HCT116 (cell line): ENCODE data around the gene ZBTB7C.

Experiments
- CBX3 ChIP-seq: IDR thresholded peaks from 2 replicates; pipeline ENCODE4 v1.6.1; 2012; ENCODE audit warnings: low read depth
- CTCF ChIP-seq, 3 experiments: fragments of 200-600 bp in 1 of 3; sonication (generic) in 1 of 3; IDR thresholded peaks in 2 of 3; conservative IDR thresholded peaks in 1 of 3; 2 replicates each; pipeline ENCODE4 v1.5.1; 2012 to 2017; ENCODE audit warnings: low read depth in 2 of 3, low read length in 2 of 3, antibody characterized with exemption in 1 of 3, borderline replicate concordance in 1 of 3, control low read depth in 1 of 3, mild to moderate bottlenecking in 1 of 3, mixed read lengths in 1 of 3, mixed run types in 1 of 3, moderate library complexity in 1 of 3; ENCODE audit not compliant: insufficient read depth in 1 of 3
- EGR1 ChIP-seq: IDR thresholded peaks from 2 replicates; pipeline ENCODE4 v1.6.1; 2012; ENCODE audit warnings: low read depth
- ELF1 ChIP-seq: IDR thresholded peaks from 2 replicates; pipeline ENCODE4 v1.6.1; 2012; ENCODE audit warnings: low read depth, borderline replicate concordance
- EZH2phosphoT487 ChIP-seq: fragments of 200-600 bp; IDR thresholded peaks from 2 replicates; pipeline ENCODE4 v1.6.1; 2018; ENCODE audit warnings: antibody characterized with exemption, borderline replicate concordance
- FOSL1 ChIP-seq: IDR thresholded peaks from 2 replicates; pipeline ENCODE4 v1.6.1; 2012; ENCODE audit warnings: low read depth
- JUND ChIP-seq: IDR thresholded peaks from 2 replicates; pipeline ENCODE4 v1.6.1; 2012
- POLR2A ChIP-seq: IDR thresholded peaks from 2 replicates; pipeline ENCODE4 v1.7.0; 2011; ENCODE audit warnings: borderline replicate concordance; ENCODE audit not compliant: insufficient read depth, insufficient read length; ENCODE audit errors: extremely low read depth
- RAD21 ChIP-seq: IDR thresholded peaks from 2 replicates; pipeline ENCODE4 v1.6.1; 2012; ENCODE audit warnings: low read depth, mild to moderate bottlenecking
- SRF ChIP-seq: IDR thresholded peaks from 2 replicates; pipeline ENCODE4 v1.6.1; 2012; ENCODE audit warnings: low read depth
- YY1 ChIP-seq: IDR thresholded peaks from 2 replicates; pipeline ENCODE4 v1.6.1; 2011; ENCODE audit warnings: low read length, low read depth, moderate library complexity, mild to moderate bottlenecking; ENCODE audit not compliant: insufficient replicate concordance; ENCODE audit errors: extremely low read depth
- ZNF274 ChIP-seq: fragments of 200-500 bp; sonication (Bioruptor generic); IDR thresholded peaks from 2 replicates; pipeline ENCODE4 v1.6.1; 2014; ENCODE audit warnings: mild to moderate bottlenecking, low read depth, low read length, inconsistent platforms
- TF ChIP-seq, protein P1 (sequence below): IDR thresholded peaks from 2 replicates; pipeline ENCODE4 v1.6.1; 2012

DNA sequence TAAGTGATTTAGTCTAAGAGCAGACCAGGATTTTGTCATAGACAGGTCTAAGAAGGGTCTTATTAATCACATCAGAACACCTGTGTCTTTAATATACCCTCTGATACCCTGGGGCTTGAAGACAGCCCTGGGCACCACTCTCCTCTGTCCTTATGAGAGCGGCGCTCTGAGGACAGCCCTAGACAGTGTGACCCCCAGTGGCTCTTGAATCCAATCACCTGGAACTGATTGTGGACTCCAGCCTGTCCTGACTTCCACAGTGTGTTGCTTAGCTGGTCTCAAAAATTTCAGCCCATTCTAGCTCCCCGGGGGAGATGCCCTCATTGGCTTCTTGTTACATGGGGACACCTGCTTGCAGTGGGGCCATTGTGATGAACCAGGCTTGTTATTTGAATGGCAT lies 282.9 kb downstream of the ZBTB7C start:
- TF ChIP-seq EGR1 (no peak), ZNF274 (no peak), JUND (no peak), CTCF (IDR thresholded peaks at IDR 0.05 in 2 of 3, conservative IDR thresholded peaks at IDR 0.05 in 1 of 3; ENCODE audit: borderline replicate concordance in 1 of 3, insufficient read depth in 1 of 3, low read depth in 2 of 3, low read length in 2 of 3) (no peak), SRF (no peak), EZH2phosphoT487 (no peak), POLR2A (no peak), RAD21 (no peak), FOSL1 (no peak), YY1 (no peak), CBX3 (no peak), ELF1 (no peak)
- TF ChIP-seq, protein P1, sequence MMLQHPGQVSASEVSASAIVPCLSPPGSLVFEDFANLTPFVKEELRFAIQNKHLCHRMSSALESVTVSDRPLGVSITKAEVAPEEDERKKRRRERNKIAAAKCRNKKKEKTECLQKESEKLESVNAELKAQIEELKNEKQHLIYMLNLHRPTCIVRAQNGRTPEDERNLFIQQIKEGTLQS, result no peak
